SK-N-SH (cell line): ENCODE measurements around the gene OSBPL10. TPM values are rescaled to one million over a fixed set of nuclear protein-coding genes. Genes with fewer than 3 reads are reported as not detected.

Experiments used
- CTCF ChIA-PET: fragments of 300-600, 350-600 bp; formaldehyde crosslinking; extraction: SDS; loops from one replicate; lab custom pipeline; 2021; lab: Yijun Ruan, JAX
- POLR2A ChIA-PET: fragments of 350-600 bp; sonication (Branson Sonifier 250); formaldehyde crosslinking; extraction: SDS; loops from one replicate; lab custom pipeline; 2020; ENCODE audit warnings: antibody characterized with exemption, inconsistent platforms; lab: Yijun Ruan, JAX
- DNase-seq: peaks from one replicate; pipeline ENCODE4 v3.0.0; 2012
- H2AFZ ChIP-seq: fragments of 200-600 bp; sonication (generic); 2 replicates; pipeline ENCODE4 v1.8.1; 2016; ENCODE audit warnings: antibody characterized with exemption, mild to moderate bottlenecking, low read depth
- H3F3A ChIP-seq: fragments of 200-600 bp; sonication (generic); replicated peaks from 2 replicates; pipeline ENCODE3; 2016; ENCODE audit warnings: antibody characterized with exemption, mild to moderate bottlenecking; ENCODE audit not compliant: insufficient read depth
- H3K27ac ChIP-seq, 2 experiments: fragments of 200-500 bp in 1 of 2; fragments of 200-600 bp in 1 of 2; sonication (Bioruptor generic) in 1 of 2; sonication (generic), shearing (Covaris generic) in 1 of 2; 2 replicates each; pipeline versions ENCODE4 v1.5.1 to v1.6.1; 2014 to 2016; ENCODE audit warnings: low read depth in 2 of 2, inconsistent platforms in 1 of 2, low read length in 1 of 2, mild to moderate bottlenecking in 1 of 2, mixed read lengths in 1 of 2
- H3K27me3 ChIP-seq: fragments of 200-600 bp; sonication (generic), shearing (Covaris generic); 2 replicates; pipeline ENCODE4 v1.6.1; 2016; ENCODE audit warnings: mixed run types; ENCODE audit not compliant: insufficient read depth
- H3K36me3 ChIP-seq, 2 experiments: fragments of 200-500 bp in 1 of 2; fragments of 200-600 bp in 1 of 2; sonication (Bioruptor generic) in 1 of 2; sonication (generic) in 1 of 2; replicated peaks in 1 of 2; 2 replicates each; pipeline versions ENCODE3 to v1.5.1; 2014 to 2016; ENCODE audit warnings: low read length in 1 of 2, mild to moderate bottlenecking in 1 of 2; ENCODE audit not compliant: insufficient read depth in 2 of 2, control insufficient read depth in 1 of 2
- H3K4me1 ChIP-seq, 2 experiments: fragments of 200-500 bp in 1 of 2; fragments of 200-600 bp in 1 of 2; sonication (Bioruptor generic) in 1 of 2; sonication (generic), shearing (Covaris generic) in 1 of 2; 2 replicates each; pipeline versions ENCODE4 v1.5.1 to v1.6.1; 2014 to 2016; ENCODE audit warnings: low read depth in 1 of 2, low read length in 1 of 2, mixed run types in 1 of 2; ENCODE audit not compliant: insufficient read depth in 2 of 2, control insufficient read depth in 1 of 2
- H3K4me2 ChIP-seq: fragments of 200-600 bp; sonication (generic), shearing (Covaris generic); 2 replicates; pipeline ENCODE4 v1.6.1; 2017; ENCODE audit warnings: mixed run types
- H3K4me3 ChIP-seq, 2 experiments: fragments of 200-500 bp in 1 of 2; fragments of 200-600 bp in 1 of 2; sonication (Bioruptor generic) in 1 of 2; sonication (generic), shearing (Covaris generic) in 1 of 2; 2 replicates each; pipeline versions ENCODE4 v1.5.1 to v1.8.1; 2014 to 2016; ENCODE audit warnings: low read depth in 2 of 2, inconsistent platforms in 1 of 2, low read length in 1 of 2, mild to moderate bottlenecking in 1 of 2, mixed read lengths in 1 of 2, moderate library complexity in 1 of 2
- H3K79me2 ChIP-seq: fragments of 200-600 bp; sonication (generic); 2 replicates; pipeline ENCODE4 v1.8.1; 2017; ENCODE audit warnings: mild to moderate bottlenecking; ENCODE audit not compliant: insufficient read depth
- H3K9ac ChIP-seq: fragments of 200-600 bp; sonication (generic); 2 replicates; pipeline ENCODE4 v1.6.1; 2017; ENCODE audit warnings: mixed run types
- H3K9me2 ChIP-seq: fragments of 200-600 bp; sonication (generic); 2 replicates; pipeline ENCODE4 v1.6.1; 2017; ENCODE audit warnings: mixed run types
- H3K9me3 ChIP-seq: fragments of 200-600 bp; sonication (generic); 2 replicates; pipeline ENCODE4 v1.6.1; 2017; ENCODE audit warnings: mixed run types, mild to moderate bottlenecking, moderate library complexity
- H4K20me1 ChIP-seq: fragments of 200-600 bp; sonication (generic); 2 replicates; pipeline ENCODE4 v1.6.1; 2017; ENCODE audit warnings: mild to moderate bottlenecking, mixed run types; ENCODE audit not compliant: insufficient read depth
- CHD2 ChIP-seq: fragments of 150-350 bp; IDR thresholded peaks from 2 replicates; pipeline ENCODE4 v1.6.1; 2018; ENCODE audit warnings: low read length; ENCODE audit not compliant: partially characterized antibody
- EP300 ChIP-seq, 2 experiments: IDR thresholded peaks; 2 replicates each; pipeline versions ENCODE4 v1.4.0 to v1.6.1; 2012; ENCODE audit warnings: borderline replicate concordance in 1 of 2, low read depth in 1 of 2, low read length in 1 of 2
- FOXJ3 ChIP-seq: sonication (generic); formaldehyde crosslinking; IDR thresholded peaks from 2 replicates; pipeline ENCODE4 v1.5.1; 2020; ENCODE audit warnings: mild to moderate bottlenecking, missing genetic modification reagents
- GABPA ChIP-seq: IDR thresholded peaks from 2 replicates; pipeline ENCODE4 v1.4.0; 2012; ENCODE audit warnings: low read depth, mild to moderate bottlenecking
- IRF3 ChIP-seq: fragments of 150-350 bp; IDR thresholded peaks from 2 replicates; pipeline ENCODE4 v1.6.1; 2016; ENCODE audit warnings: mild to moderate bottlenecking, low read depth, low read length
- NFIC ChIP-seq: IDR thresholded peaks from 2 replicates; pipeline ENCODE4 v1.4.0; 2012; ENCODE audit warnings: borderline replicate concordance
- NRF1 ChIP-seq: IDR thresholded peaks from 2 replicates; pipeline ENCODE4 v1.6.1; 2012; ENCODE audit warnings: low read depth, mild to moderate bottlenecking, low read length
- RAD21 ChIP-seq: IDR thresholded peaks from 2 replicates; pipeline ENCODE4 v1.6.1; 2012; ENCODE audit warnings: mild to moderate bottlenecking, low read length
- RCOR1 ChIP-seq: fragments of 150-350 bp; IDR thresholded peaks from 2 replicates; pipeline ENCODE4 v1.6.1; 2017; ENCODE audit warnings: antibody characterized with exemption, low read length
- RFX5 ChIP-seq: IDR thresholded peaks from 2 replicates; pipeline ENCODE4 v1.6.1; 2012; ENCODE audit warnings: mild to moderate bottlenecking, improper control_type of control experiment, low read length
- RXRA ChIP-seq: IDR thresholded peaks from 2 replicates; pipeline ENCODE4 v1.4.0; 2012; ENCODE audit warnings: low read depth, mild to moderate bottlenecking, borderline replicate concordance
- SIN3A ChIP-seq: IDR thresholded peaks from 2 replicates; pipeline ENCODE4 v1.6.1; 2012; ENCODE audit warnings: low read depth, mild to moderate bottlenecking, low read length, moderate library complexity, borderline replicate concordance
- SMC3 ChIP-seq: IDR thresholded peaks from 2 replicates; pipeline ENCODE4 v1.6.1; 2012; ENCODE audit warnings: low read depth, low read length, improper control_type of control experiment
- TCF12 ChIP-seq: IDR thresholded peaks from 2 replicates; pipeline ENCODE4 v1.4.0; 2012
- USF1 ChIP-seq: IDR thresholded peaks from 2 replicates; pipeline ENCODE4 v1.4.0; 2012; ENCODE audit warnings: low read depth, borderline replicate concordance
- USF2 ChIP-seq: fragments of 150-350 bp; IDR thresholded peaks from 2 replicates; pipeline ENCODE4 v1.6.1; 2017; ENCODE audit warnings: antibody characterized with exemption, low read length, low read depth, borderline replicate concordance
- YY1 ChIP-seq: IDR thresholded peaks from 2 replicates; pipeline ENCODE4 v1.4.0; 2012; ENCODE audit warnings: low read depth, mild to moderate bottlenecking
- WGBS: methylation state at CpG from one replicate; pipeline ENCODE4 v1.1.6; 2017; ENCODE audit warnings: low lambda C conversion rate; 5-methylcytosine and 5-hydroxymethylcytosine counted together
- polyA plus RNA-seq, 3 experiments: library from polyadenylated mRNA; depleted of rRNA; stranded (reverse); fragments of >200 nt; gene quantifications; 2 replicates each; pipeline ENCODE4 v1.2.3, GENCODE V29; 2012
- TF ChIP-seq, protein P1 (sequence below): IDR thresholded peaks from 2 replicates; pipeline ENCODE4 v1.4.0; 2012; ENCODE audit warnings: low read depth, borderline replicate concordance

OSBPL10 gene
- polyA plus RNA-seq, 1 of the 3 experiments (the other 2 are of a cell fraction) = 0.12 TPM

GRCh38 chr3:31729573-31729972, 251.5 kb downstream of the OSBPL10 start:
- Histone ChIP-seq H4K20me1 (no peaks in the 10 kb centered on the region), H3K4me2 (no peak overlapping the region), H3K9me2 (no peaks in the 10 kb centered on the region), H3K4me1 (peaks cover 0 to 10% of the 10 kb centered on the region in 2 experiments; a peak in 2 of 4 replicates), H3K4me3 (no peak overlapping the region), H3K9me3 (no peaks in the 10 kb centered on the region), H2AFZ (no peak overlapping the region), H3K79me2 (no peaks in the 10 kb centered on the region), H3K27me3 (no peaks in the 10 kb centered on the region), H3K27ac (no peak overlapping the region), H3K9ac (no peak overlapping the region), H3K36me3 (no peaks in the 10 kb centered on the region), H3F3A (no peaks in the 10 kb centered on the region)
- POLR2A ChIA-PET = no interaction called here
- 51% methylated on average over 8 of the region's 8 CpGs for WGBS
- DNase-seq = no peak
- CTCF ChIA-PET = interaction anchor here (1.0 to 2.1 kb wide), 3 partner anchors 27 to 163 kb away, joined by 3 to 5 read pairs (median 4); no protein-coding TSS in a partner anchor
- TF ChIP-seq TCF12 (no peak), NFIC (no peak), FOXJ3 (CRISPR knock-in tag) (no peak), RXRA (no peak), YY1 (no peak), USF2 (no peak), SMC3 (no peak), CHD2 (no peak), RCOR1 (no peak), NRF1 (no peak), RAD21 (no peak), GABPA (no peak), EP300 (IDR thresholded peaks at IDR 0.05; ENCODE audit: borderline replicate concordance in 1 of 2, low read depth in 1 of 2, low read length in 1 of 2) (no peak), RFX5 (no peak), USF1 (no peak), IRF3 (no peak), SIN3A (no peak)
- TF ChIP-seq, protein P1, sequence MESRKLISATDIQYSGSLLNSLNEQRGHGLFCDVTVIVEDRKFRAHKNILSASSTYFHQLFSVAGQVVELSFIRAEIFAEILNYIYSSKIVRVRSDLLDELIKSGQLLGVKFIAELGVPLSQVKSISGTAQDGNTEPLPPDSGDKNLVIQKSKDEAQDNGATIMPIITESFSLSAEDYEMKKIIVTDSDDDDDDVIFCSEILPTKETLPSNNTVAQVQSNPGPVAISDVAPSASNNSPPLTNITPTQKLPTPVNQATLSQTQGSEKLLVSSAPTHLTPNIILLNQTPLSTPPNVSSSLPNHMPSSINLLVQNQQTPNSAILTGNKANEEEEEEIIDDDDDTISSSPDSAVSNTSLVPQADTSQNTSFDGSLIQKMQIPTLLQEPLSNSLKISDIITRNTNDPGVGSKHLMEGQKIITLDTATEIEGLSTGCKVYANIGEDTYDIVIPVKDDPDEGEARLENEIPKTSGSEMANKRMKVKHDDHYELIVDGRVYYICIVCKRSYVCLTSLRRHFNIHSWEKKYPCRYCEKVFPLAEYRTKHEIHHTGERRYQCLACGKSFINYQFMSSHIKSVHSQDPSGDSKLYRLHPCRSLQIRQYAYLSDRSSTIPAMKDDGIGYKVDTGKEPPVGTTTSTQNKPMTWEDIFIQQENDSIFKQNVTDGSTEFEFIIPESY = no peak
